Endothelial cell of umbilical vein (primary cell): ENCODE measurements around the gene COL18A1. TPM values are rescaled to one million over a fixed set of nuclear protein-coding genes. Genes with fewer than 3 reads are reported as not detected.

Experiments used
- BruUV-seq: library from RNA; stranded (reverse); fragments of 400-500 nt; replicated peaks from 2 replicates; lab custom pipeline; 2021; lab: Mats Ljungman, UMichigan
- CTCF ChIA-PET: fragments of 300-600, 350-600 bp; sonication (Branson Sonifier 250); formaldehyde crosslinking; loops from one replicate; lab custom pipeline; 2021; ENCODE audit warnings: antibody characterized with exemption, inconsistent platforms; lab: Charles Lee
- POLR2A ChIA-PET: fragments of 300-600, 350-600 bp; sonication (Branson Sonifier 250); formaldehyde crosslinking; loops from one replicate; lab custom pipeline; 2021; ENCODE audit warnings: antibody characterized with exemption, inconsistent platforms; lab: Charles Lee
- DNase-seq: peaks from one replicate; pipeline ENCODE4 v3.0.0-alpha.2; 2011; ENCODE audit warnings: low read depth, low spot score
- FAIRE-seq: peaks from 2 replicates; lab custom pipeline; 2011; peaks lifted over from hg19 to GRCh38; lab: Jason Lieb, UNC
- H2AFZ ChIP-seq: 2 replicates; pipeline ENCODE4 v1.6.0; 2012; ENCODE audit warnings: low read depth, low read length, control low read depth, inconsistent platforms
- H3K27ac ChIP-seq: 2 replicates; pipeline ENCODE4 v1.5.1; 2011; ENCODE audit warnings: low read depth, mild to moderate bottlenecking, control low read depth, low read length, moderate library complexity; ENCODE audit not compliant: insufficient read depth
- H3K27me3 ChIP-seq, 2 experiments: 2 replicates each; pipeline versions ENCODE4 v1.6.0 to v1.6.1; 2011; ENCODE audit warnings: low read length in 2 of 2, mixed read lengths in 1 of 2; ENCODE audit not compliant: control insufficient read depth in 2 of 2, insufficient read depth in 2 of 2
- H3K36me3 ChIP-seq, 2 experiments: 2 replicates in 1 of 2; 3 replicates in 1 of 2; pipeline ENCODE4 v1.5.1; 2011; ENCODE audit warnings: low read length in 2 of 2, mild to moderate bottlenecking in 1 of 2, moderate library complexity in 1 of 2; ENCODE audit not compliant: control insufficient read depth in 2 of 2, insufficient read depth in 2 of 2; ENCODE audit errors: extremely low read depth in 1 of 2
- H3K4me1 ChIP-seq: 3 replicates; pipeline ENCODE4 v1.5.1; 2011; ENCODE audit warnings: mild to moderate bottlenecking, low read length; ENCODE audit not compliant: control insufficient read depth, insufficient read depth; ENCODE audit errors: extremely low read depth
- H3K4me2 ChIP-seq: 2 replicates; pipeline ENCODE4 v1.6.1; 2011; ENCODE audit warnings: low read length, control low read depth, mixed read lengths; ENCODE audit not compliant: insufficient read depth
- H3K4me3 ChIP-seq, 3 experiments: fragments of 200-600 bp in 1 of 3; sonication (generic), shearing (Covaris generic) in 1 of 3; replicated peaks in 1 of 3; 2 replicates each; pipeline ENCODE4 v1.5.1; 2011 to 2016; ENCODE audit warnings: control low read depth in 3 of 3, low read length in 3 of 3, mild to moderate bottlenecking in 2 of 3, inconsistent platforms in 1 of 3, low read depth in 1 of 3, moderate library complexity in 1 of 3; ENCODE audit not compliant: insufficient read depth in 1 of 3
- H3K79me2 ChIP-seq: 2 replicates; pipeline ENCODE4 v1.6.0; 2012; ENCODE audit warnings: low read length, inconsistent platforms; ENCODE audit not compliant: control insufficient read depth, insufficient read depth
- H3K9ac ChIP-seq: replicated peaks from 2 replicates; pipeline ENCODE3; 2011; ENCODE audit warnings: low read length, control low read depth; ENCODE audit not compliant: insufficient read depth; ENCODE audit errors: extremely low read depth
- H3K9me1 ChIP-seq: replicated peaks from 3 replicates; pipeline ENCODE4 v1.6.0; 2011; ENCODE audit warnings: mild to moderate bottlenecking, low read length; ENCODE audit not compliant: control insufficient read depth, insufficient read depth; ENCODE audit errors: extremely low read depth
- H3K9me3 ChIP-seq: replicated peaks from 2 replicates; pipeline ENCODE4 v1.5.1; 2012; ENCODE audit warnings: low read length, inconsistent platforms; ENCODE audit not compliant: control insufficient read depth, insufficient read depth
- H4K20me1 ChIP-seq: replicated peaks from 2 replicates; pipeline ENCODE3; 2011; ENCODE audit warnings: mild to moderate bottlenecking, low read length; ENCODE audit not compliant: control insufficient read depth, insufficient read depth; ENCODE audit errors: extremely low read depth
- EZH2 ChIP-seq: IDR thresholded peaks from 2 replicates; pipeline ENCODE4 v1.6.1; 2012; ENCODE audit warnings: borderline replicate concordance, low read depth, mild to moderate bottlenecking, moderate library complexity, low read length, inconsistent platforms; ENCODE audit not compliant: severe bottlenecking
- FOS ChIP-seq: IDR thresholded peaks from 2 replicates; pipeline ENCODE4 v1.6.1; 2011; ENCODE audit warnings: mild to moderate bottlenecking, low read length, moderate library complexity, borderline replicate concordance; ENCODE audit not compliant: insufficient read depth
- GATA2 ChIP-seq: IDR thresholded peaks from 2 replicates; pipeline ENCODE4 v1.7.0; 2011; ENCODE audit warnings: low read depth, mild to moderate bottlenecking, moderate library complexity, mixed read lengths, low read length; ENCODE audit not compliant: insufficient read length, insufficient read depth
- JUN ChIP-seq: IDR thresholded peaks from 2 replicates; pipeline ENCODE4 v1.6.1; 2011; ENCODE audit warnings: borderline replicate concordance, low read depth; ENCODE audit not compliant: insufficient read length, insufficient read depth
- MYC ChIP-seq: IDR thresholded peaks from one replicate; pipeline ENCODE4 v1.6.1; 2011; ENCODE audit warnings: mild to moderate bottlenecking, low read depth, low read length
- POLR2A ChIP-seq: IDR thresholded peaks from 2 replicates; pipeline ENCODE4 v1.6.1; 2012; ENCODE audit warnings: low read depth, mild to moderate bottlenecking, control low read depth, low read length
- POLR2AphosphoS5 ChIP-seq: IDR thresholded peaks from 2 replicates; pipeline ENCODE4 v1.6.1; 2012; ENCODE audit warnings: low read depth, mild to moderate bottlenecking, control low read depth, low read length, moderate library complexity; ENCODE audit not compliant: insufficient read depth
- dilution Hi-C: fragments of 300-500 bp; cut with MboI; formaldehyde crosslinking; loops from one replicate; pipeline ENCODE4 v1.15.0; 2019; ENCODE audit warnings: low sequenced_read_pairs; ENCODE audit not compliant: extremely low pct_ligation_motif_present
- intact Hi-C: fragments of 100-400 bp; cut with micrococcal nuclease; formaldehyde crosslinking; loops from one replicate; pipeline ENCODE4 v1.10.0; 2022
- polyA plus RNA-seq, 4 experiments: library from polyadenylated mRNA; depleted of rRNA in 3 of 4; stranded (reverse) in 3 of 4; unstranded in 1 of 4; fragments of >200 nt; gene quantifications; 2 replicates each; pipeline versions ENCODE4 v1.2.1 to v1.2.3, GENCODE V29; 2011 to 2012; ENCODE audit warnings: missing spikeins in 1 of 4
- total RNA-seq: library from RNA; stranded (reverse); gene quantifications from 2 replicates; pipeline ENCODE4 v1.2.3, GENCODE V29; 2021
- TF ChIP-seq, protein P1 (sequence below), 2 donors: IDR thresholded peaks; 1 replicate in 1 of 2; 2 replicates in 1 of 2; pipeline ENCODE4 v1.5.1; 2011; ENCODE audit warnings: low read length in 2 of 2, mild to moderate bottlenecking in 2 of 2, moderate library complexity in 2 of 2, control low read depth in 1 of 2, inconsistent platforms in 1 of 2, low read depth in 1 of 2; ENCODE audit not compliant: insufficient read depth in 1 of 2; ENCODE audit errors: extremely low read depth in 1 of 2
- TF ChIP-seq, protein P2 (sequence below): IDR thresholded peaks from 2 replicates; pipeline ENCODE4 v1.6.1; 2011; ENCODE audit not compliant: insufficient read depth, insufficient read length

COL18A1 gene
- total and polyA plus RNA-seq, 2 donors (not counting 3 experiments of a cell fraction or from before 2014, with no cell fraction given), result 198 to 252 TPM

DNA sequence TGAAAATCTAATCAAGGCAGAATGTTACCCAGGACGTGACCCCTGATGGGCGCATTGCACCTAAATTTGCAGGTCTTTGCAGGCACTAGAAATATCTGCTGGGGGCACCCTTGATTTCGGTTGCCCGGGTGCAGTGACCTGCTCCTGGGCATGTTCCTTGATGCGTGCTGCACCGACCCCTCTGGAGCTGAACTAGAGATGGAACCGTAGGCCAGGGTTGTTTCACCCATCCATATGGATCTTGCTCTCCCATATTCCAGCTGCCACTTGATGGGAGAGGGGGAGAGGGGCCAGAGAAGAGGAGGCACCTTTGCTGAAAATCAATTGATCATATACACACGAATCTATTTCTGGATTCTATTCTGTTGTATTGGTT lies 8.4 kb upstream of the COL18A1 start:
- no peak overlapping the region for H2AFZ ChIP-seq
- no peaks in the 10 kb centered on the region for H3K36me3 ChIP-seq
- H3K27ac ChIP-seq, result no peak overlapping the region
- ChIA-PET CTCF (interaction anchor here (0.9 to 1.2 kb wide), 2 partner anchors 13 to 23 kb away, joined by 3 to 4 read pairs; no protein-coding TSS in a partner anchor), POLR2A (no interaction called here)
- no peak overlapping the region for H3K4me2 ChIP-seq
- no peaks in the 10 kb centered on the region for H3K9me3 ChIP-seq
- no TSS peak for BruUV-seq
- H4K20me1 ChIP-seq, result no peaks in the 10 kb centered on the region
- intact Hi-C loops, result loop anchor here (5.0 kb wide), 1 partner anchor 36 kb away; no protein-coding TSS in a partner anchor
- no peaks in the 10 kb centered on the region for H3K4me1 ChIP-seq
- FAIRE-seq, result no peak
- no peak overlapping the region for H3K4me3 ChIP-seq
- TF ChIP-seq MYC (no peak), POLR2A (no peak), GATA2 (no peak), EZH2 (no peak), POLR2AphosphoS5 (no peak), FOS (no peak), JUN (no peak)
- TF ChIP-seq, protein P1, sequence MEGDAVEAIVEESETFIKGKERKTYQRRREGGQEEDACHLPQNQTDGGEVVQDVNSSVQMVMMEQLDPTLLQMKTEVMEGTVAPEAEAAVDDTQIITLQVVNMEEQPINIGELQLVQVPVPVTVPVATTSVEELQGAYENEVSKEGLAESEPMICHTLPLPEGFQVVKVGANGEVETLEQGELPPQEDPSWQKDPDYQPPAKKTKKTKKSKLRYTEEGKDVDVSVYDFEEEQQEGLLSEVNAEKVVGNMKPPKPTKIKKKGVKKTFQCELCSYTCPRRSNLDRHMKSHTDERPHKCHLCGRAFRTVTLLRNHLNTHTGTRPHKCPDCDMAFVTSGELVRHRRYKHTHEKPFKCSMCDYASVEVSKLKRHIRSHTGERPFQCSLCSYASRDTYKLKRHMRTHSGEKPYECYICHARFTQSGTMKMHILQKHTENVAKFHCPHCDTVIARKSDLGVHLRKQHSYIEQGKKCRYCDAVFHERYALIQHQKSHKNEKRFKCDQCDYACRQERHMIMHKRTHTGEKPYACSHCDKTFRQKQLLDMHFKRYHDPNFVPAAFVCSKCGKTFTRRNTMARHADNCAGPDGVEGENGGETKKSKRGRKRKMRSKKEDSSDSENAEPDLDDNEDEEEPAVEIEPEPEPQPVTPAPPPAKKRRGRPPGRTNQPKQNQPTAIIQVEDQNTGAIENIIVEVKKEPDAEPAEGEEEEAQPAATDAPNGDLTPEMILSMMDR (IDR thresholded peaks at IDR 0.05; ENCODE audit: extremely low read depth in 1 of 2, insufficient read depth in 1 of 2, low read depth in 1 of 2, low read length in 2 of 2), result no peak
- TF ChIP-seq, protein P2, sequence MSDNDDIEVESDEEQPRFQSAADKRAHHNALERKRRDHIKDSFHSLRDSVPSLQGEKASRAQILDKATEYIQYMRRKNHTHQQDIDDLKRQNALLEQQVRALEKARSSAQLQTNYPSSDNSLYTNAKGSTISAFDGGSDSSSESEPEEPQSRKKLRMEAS, result no peak
- H3K79me2 ChIP-seq, result no peaks in the 10 kb centered on the region
- H3K9ac ChIP-seq, result no peak overlapping the region
- DNase-seq, result no peak
- dilution Hi-C loops, result no loop called here
- H3K9me1 ChIP-seq, result no peaks in the 10 kb centered on the region
- H3K27me3 ChIP-seq, result peaks cover 9 to 19% of the 10 kb centered on the region in 2 experiments
